Astrocyte (in vitro differentiated cells and primary cell): Measurements from ENCODE around the gene CASKIN2. TPM values are rescaled to one million over a fixed set of nuclear protein-coding genes. Genes with fewer than 3 reads are reported as not detected.

Experiments
- DNase-seq: peaks from one replicate; pipeline ENCODE4 v3.0.0-alpha.2; 2010; ENCODE audit warnings: low read depth
- FAIRE-seq: peaks from 2 replicates; lab custom pipeline; 2011; peaks lifted over from hg19 to GRCh38; lab: Jason Lieb, UNC
- H2AFZ ChIP-seq: 2 replicates; pipeline ENCODE4 v1.6.0; 2012; ENCODE audit warnings: low read depth, low read length, inconsistent platforms
- H3K27ac ChIP-seq: 2 replicates; pipeline ENCODE4 v1.5.1; 2011; ENCODE audit warnings: low read depth, low read length, inconsistent platforms
- H3K27me3 ChIP-seq: 2 replicates; pipeline ENCODE4 v1.6.0; 2011; ENCODE audit warnings: low read length, inconsistent platforms; ENCODE audit not compliant: insufficient read depth
- H3K36me3 ChIP-seq: 2 replicates; pipeline ENCODE4 v1.5.1; 2011; ENCODE audit warnings: low read length, inconsistent platforms; ENCODE audit not compliant: insufficient read depth
- H3K4me1 ChIP-seq: 2 replicates; pipeline ENCODE4 v1.5.1; 2011; ENCODE audit warnings: low read length, inconsistent platforms; ENCODE audit not compliant: insufficient read depth
- H3K4me2 ChIP-seq: 2 replicates; pipeline ENCODE4 v1.6.0; 2012; ENCODE audit warnings: low read length, inconsistent platforms
- H3K4me3 ChIP-seq: 2 replicates; pipeline ENCODE4 v1.5.1; 2011; ENCODE audit warnings: low read depth, mild to moderate bottlenecking, low read length, inconsistent platforms; ENCODE audit not compliant: insufficient read depth
- H3K79me2 ChIP-seq: 2 replicates; pipeline ENCODE4 v1.6.0; 2012; ENCODE audit warnings: mild to moderate bottlenecking, low read length, inconsistent platforms; ENCODE audit not compliant: insufficient read depth
- H3K9ac ChIP-seq: 2 replicates; pipeline ENCODE4 v1.6.0; 2012; ENCODE audit warnings: mild to moderate bottlenecking, low read length, inconsistent platforms
- H3K9me3 ChIP-seq: 2 replicates; pipeline ENCODE4 v1.5.1; 2012; ENCODE audit warnings: low read depth, mild to moderate bottlenecking, low read length, inconsistent platforms; ENCODE audit not compliant: insufficient read depth
- H4K20me1 ChIP-seq: 2 replicates; pipeline ENCODE4 v1.6.0; 2012; ENCODE audit warnings: low read length, inconsistent platforms; ENCODE audit not compliant: insufficient read depth
- H3K27ac Mint-ChIP-seq: one replicate; pipeline ENCODE4 v1.8.0; 2021; ENCODE audit warnings: mild to moderate bottlenecking, mixed read lengths; ENCODE audit not compliant: unreplicated experiment
- H3K27me3 Mint-ChIP-seq: one replicate; pipeline ENCODE4 v1.8.0; 2021; ENCODE audit warnings: low read depth, mixed read lengths; ENCODE audit not compliant: unreplicated experiment
- H3K36me3 Mint-ChIP-seq: one replicate; pipeline ENCODE4 v1.8.0; 2021; ENCODE audit warnings: low read depth, mixed read lengths; ENCODE audit not compliant: unreplicated experiment
- H3K4me1 Mint-ChIP-seq: one replicate; pipeline ENCODE4 v1.8.0; 2021; ENCODE audit warnings: low read depth, mixed read lengths; ENCODE audit not compliant: unreplicated experiment
- H3K4me3 Mint-ChIP-seq: one replicate; pipeline ENCODE4 v1.8.0; 2021; ENCODE audit warnings: mild to moderate bottlenecking, moderate library complexity, mixed read lengths; ENCODE audit not compliant: unreplicated experiment
- H3K9me3 Mint-ChIP-seq: one replicate; pipeline ENCODE4 v1.8.0; 2021; ENCODE audit warnings: mild to moderate bottlenecking, mixed read lengths; ENCODE audit not compliant: unreplicated experiment
- EZH2 ChIP-seq: IDR thresholded peaks from 2 replicates; pipeline ENCODE4 v1.6.1; 2012; ENCODE audit warnings: mild to moderate bottlenecking, low read length, inconsistent platforms; ENCODE audit not compliant: insufficient read depth
- total RNA-seq: library from RNA; stranded (reverse); gene quantifications from 2 replicates; pipeline ENCODE4 v1.2.1, GENCODE V29; 2021
- TF ChIP-seq, protein P1 (sequence below): IDR thresholded peaks from 2 replicates; pipeline ENCODE4 v1.5.1; 2011; ENCODE audit warnings: low read depth, mild to moderate bottlenecking, inconsistent platforms, low read length, moderate library complexity; ENCODE audit not compliant: insufficient read depth

The CASKIN2 gene
- total RNA-seq, 1 donor from 2014 or later, result 22.8 TPM

DNA sequence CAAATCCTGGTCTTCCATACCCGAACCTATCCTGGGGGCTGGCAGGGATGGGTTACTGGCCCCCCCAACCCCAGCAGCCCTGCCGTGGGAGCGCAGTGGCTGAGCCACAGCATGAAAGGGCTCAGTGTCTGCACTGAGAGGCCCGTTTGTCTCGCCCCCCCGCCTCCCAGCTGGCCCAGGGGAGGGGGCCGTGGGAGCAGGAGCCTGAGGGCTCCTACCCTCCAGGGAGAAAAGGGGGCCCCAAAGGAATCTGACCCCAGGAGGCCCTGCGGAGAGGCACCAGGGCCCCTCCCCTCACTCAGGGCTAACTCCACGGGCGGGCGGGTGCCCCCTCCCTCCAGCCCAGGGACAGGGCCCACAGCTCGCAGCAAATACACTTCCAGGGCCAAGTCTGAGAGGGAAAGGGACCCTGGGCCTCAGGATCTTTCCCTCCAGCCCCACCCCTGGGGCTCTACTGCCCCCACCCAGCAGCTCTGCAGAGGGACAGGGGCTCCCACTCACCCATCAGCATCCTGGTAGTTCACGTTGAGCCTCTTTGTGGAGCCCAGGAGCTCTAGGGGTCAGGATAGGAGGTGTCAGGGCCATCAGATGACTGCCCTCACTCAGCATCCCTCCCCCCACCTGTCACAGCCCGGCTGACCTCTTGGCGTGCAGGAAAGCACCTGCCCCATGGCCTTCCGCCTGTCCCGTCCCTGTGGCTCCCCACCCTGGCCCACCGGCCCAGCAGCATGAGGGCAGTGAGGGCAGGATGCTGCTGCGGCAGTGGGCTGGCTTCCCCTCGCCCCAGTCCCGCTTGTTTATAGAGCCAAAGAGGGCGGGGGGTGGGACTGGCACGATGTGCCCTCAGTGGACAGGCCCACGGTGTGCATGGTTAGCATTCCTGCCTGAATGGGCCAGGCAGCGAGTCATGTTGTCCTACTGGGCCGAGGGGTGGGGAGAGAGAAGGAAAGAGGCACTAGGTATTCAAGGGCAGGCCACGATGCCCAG lies 7.3 kb downstream of the CASKIN2 start:
- H3K27me3 ChIP-seq, result no peaks in the 10 kb centered on the region
- Mint-ChIP-seq H3K4me3 (no peak overlapping the region), H3K27me3 (no peaks in the 10 kb centered on the region), H3K27ac (peak overlapping the region; percentile 34), H3K4me1 (peaks cover 2% of the 10 kb centered on the region), H3K9me3 (no peaks in the 10 kb centered on the region), H3K36me3 (peaks cover 11% of the 10 kb centered on the region)
- peaks cover 53% of the 10 kb centered on the region for H4K20me1 ChIP-seq
- FAIRE-seq (no peak), DNase-seq (no peak)
- H3K9me3 ChIP-seq, result no peaks in the 10 kb centered on the region
- no peaks in the 10 kb centered on the region for H3K36me3 ChIP-seq
- no peak overlapping the region for H3K4me2 ChIP-seq
- no peak overlapping the region for H3K9ac ChIP-seq
- no peak for TF ChIP-seq EZH2
- TF ChIP-seq, protein P1, sequence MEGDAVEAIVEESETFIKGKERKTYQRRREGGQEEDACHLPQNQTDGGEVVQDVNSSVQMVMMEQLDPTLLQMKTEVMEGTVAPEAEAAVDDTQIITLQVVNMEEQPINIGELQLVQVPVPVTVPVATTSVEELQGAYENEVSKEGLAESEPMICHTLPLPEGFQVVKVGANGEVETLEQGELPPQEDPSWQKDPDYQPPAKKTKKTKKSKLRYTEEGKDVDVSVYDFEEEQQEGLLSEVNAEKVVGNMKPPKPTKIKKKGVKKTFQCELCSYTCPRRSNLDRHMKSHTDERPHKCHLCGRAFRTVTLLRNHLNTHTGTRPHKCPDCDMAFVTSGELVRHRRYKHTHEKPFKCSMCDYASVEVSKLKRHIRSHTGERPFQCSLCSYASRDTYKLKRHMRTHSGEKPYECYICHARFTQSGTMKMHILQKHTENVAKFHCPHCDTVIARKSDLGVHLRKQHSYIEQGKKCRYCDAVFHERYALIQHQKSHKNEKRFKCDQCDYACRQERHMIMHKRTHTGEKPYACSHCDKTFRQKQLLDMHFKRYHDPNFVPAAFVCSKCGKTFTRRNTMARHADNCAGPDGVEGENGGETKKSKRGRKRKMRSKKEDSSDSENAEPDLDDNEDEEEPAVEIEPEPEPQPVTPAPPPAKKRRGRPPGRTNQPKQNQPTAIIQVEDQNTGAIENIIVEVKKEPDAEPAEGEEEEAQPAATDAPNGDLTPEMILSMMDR, result no peak
- peaks cover 5% of the 10 kb centered on the region for H3K4me1 ChIP-seq
- no peak overlapping the region for H3K27ac ChIP-seq
- H3K4me3 ChIP-seq, result no peak overlapping the region
- H2AFZ ChIP-seq, result no peak overlapping the region
- H3K79me2 ChIP-seq, result peaks cover 33% of the 10 kb centered on the region

- no peak overlapping the region for H3K27ac Mint-ChIP-seq
- no peak overlapping the region for H3K4me3 Mint-ChIP-seq
- H3K4me1 Mint-ChIP-seq, result peaks cover 2% of the 10 kb centered on the region
Observed at GRCh38 chr17:75506888-75507287, 8.4 kb downstream of the CASKIN2 start.

More at GRCh38 chr17:75506888-75507287, 8.4 kb downstream of the CASKIN2 start:
- Histone ChIP-seq H3K4me2 (no peak overlapping the region), H3K9me3 (no peaks in the 10 kb centered on the region), H4K20me1 (peaks cover 41% of the 10 kb centered on the region), H3K79me2 (peaks cover 27% of the 10 kb centered on the region), H3K9ac (no peak overlapping the region), H3K27me3 (no peaks in the 10 kb centered on the region), H2AFZ (no peak overlapping the region), H3K27ac (no peak overlapping the region), H3K4me1 (peaks cover 5% of the 10 kb centered on the region), H3K36me3 (no peaks in the 10 kb centered on the region), H3K4me3 (no peak overlapping the region)
- Mint-ChIP-seq H3K27me3 (no peaks in the 10 kb centered on the region), H3K36me3 (peaks cover 9% of the 10 kb centered on the region), H3K9me3 (no peaks in the 10 kb centered on the region)
- no peak for TF ChIP-seq EZH2
- TF ChIP-seq, protein P1, result no peak
- no peak for FAIRE-seq
- DNase-seq, result no peak
